Measurements from ENCODE around the gene PIK3AP1.

PIK3AP1 gene

DNA sequence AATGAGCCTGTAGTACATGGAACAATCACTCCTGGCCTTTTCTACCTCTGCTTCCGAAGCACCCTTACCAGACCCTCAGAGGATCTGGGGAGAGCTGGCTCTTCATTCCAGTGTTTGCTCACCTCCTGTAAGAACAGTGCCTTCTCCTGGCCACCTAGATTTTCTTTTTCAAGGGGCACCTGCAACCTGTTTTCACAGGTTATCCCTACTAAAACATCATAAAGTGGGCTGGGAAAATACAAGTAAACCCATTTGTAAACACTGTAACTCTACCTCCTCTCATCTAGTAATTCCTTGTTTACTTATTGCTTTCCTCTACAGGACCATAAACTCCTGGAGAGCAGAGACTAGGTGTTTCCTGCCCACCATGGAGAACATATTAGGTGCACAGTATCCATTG is 1.1 kb downstream of the PIK3AP1 start:
- DNase-seq (ENCODE audit: insufficient read length, low spot score): no peak
- FAIRE-seq: no peak
- TF ChIP-seq, protein P1, sequence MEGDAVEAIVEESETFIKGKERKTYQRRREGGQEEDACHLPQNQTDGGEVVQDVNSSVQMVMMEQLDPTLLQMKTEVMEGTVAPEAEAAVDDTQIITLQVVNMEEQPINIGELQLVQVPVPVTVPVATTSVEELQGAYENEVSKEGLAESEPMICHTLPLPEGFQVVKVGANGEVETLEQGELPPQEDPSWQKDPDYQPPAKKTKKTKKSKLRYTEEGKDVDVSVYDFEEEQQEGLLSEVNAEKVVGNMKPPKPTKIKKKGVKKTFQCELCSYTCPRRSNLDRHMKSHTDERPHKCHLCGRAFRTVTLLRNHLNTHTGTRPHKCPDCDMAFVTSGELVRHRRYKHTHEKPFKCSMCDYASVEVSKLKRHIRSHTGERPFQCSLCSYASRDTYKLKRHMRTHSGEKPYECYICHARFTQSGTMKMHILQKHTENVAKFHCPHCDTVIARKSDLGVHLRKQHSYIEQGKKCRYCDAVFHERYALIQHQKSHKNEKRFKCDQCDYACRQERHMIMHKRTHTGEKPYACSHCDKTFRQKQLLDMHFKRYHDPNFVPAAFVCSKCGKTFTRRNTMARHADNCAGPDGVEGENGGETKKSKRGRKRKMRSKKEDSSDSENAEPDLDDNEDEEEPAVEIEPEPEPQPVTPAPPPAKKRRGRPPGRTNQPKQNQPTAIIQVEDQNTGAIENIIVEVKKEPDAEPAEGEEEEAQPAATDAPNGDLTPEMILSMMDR (IDR thresholded peaks at IDR 0.05; ENCODE audit: insufficient read depth, missing control alignments): no peak

DNA sequence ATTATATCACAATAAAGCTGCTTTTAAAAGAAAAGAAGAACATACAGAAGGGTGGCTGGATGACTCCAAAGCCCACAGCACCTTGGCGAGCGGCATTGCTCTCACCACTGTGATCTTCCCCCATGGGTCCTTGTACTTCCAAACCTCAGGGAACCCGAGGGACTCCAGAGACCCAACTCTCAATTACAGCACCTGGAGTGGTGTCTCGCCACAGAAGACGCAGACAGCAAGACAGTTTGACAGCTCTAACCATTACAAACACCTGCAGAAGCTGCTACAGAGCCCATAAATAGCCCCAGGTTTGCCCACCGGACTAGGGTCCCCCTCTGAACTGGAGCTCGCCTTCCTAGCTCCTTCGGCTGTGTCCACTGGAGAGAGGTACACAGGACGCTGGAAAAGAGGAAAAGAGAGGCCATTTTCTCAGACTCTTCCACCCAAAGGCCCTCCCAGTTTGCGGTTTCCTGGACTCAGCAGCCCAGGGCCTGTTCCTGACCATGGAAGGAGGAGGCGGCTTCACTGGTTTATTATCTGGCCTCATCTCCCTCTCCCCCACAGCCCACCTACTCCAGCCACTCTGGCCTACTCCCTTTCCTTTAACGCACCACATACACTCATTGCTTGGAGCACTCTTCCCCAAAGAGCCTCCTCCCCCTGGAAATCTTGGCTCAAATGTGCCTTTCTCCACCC is 1.9 kb downstream of the PIK3AP1 start:
- TF ChIP-seq, protein P1 (IDR thresholded peaks at IDR 0.05; ENCODE audit: insufficient read depth, missing control alignments): no peak
- FAIRE-seq (no peak), DNase-seq (ENCODE audit: insufficient read length, low spot score) (no peak)

DNA sequence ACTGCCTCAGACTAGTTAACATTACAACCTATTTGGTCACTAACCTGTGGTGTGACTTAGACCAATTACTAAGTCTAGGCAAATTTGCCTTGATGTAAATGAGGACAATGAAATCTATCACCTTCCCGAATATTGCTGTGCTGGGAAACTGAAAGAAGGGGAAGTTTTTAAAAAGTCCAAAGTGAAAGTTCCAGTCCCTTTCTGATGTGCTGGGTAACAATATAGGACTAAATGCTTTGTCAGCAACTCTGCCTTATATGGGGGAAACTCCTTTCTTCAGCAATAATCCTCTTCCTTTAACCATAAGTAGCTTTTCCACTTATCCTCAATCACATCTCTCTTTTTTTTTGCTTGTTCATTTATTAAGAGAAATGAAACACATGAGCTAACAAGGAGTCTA is 3.9 kb downstream of the PIK3AP1 start:
- no peak for DNase-seq (ENCODE audit: insufficient read length, low spot score)
- TF ChIP-seq, protein P1 (IDR thresholded peaks at IDR 0.05; ENCODE audit: insufficient read depth, missing control alignments): no peak
- peak; percentile 88 for FAIRE-seq

DNA sequence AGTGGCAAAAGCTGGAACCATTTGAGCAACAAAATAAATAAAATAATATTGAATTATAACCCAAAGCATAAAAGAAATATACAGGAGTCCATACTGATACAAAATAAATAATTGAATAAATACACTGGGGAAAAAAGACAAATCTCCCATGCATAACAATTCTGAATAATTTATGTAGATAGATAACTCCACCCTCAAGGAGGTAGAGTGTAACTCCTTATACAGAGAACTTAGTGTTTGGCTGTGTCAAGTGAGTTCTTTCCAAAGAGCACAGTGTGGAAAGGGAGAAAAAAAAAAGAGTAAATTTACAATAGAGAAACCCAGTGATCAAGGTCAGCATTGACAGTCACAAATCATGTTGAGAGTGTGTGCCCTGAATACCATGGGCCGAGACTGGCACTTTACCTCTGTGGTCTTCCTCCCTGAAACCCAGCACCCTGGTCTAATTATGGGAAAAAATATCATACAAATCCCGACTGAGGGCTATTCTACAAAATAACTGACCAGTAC is 5.5 kb downstream of the PIK3AP1 start:
- FAIRE-seq (no peak), DNase-seq (ENCODE audit: insufficient read length, low spot score) (no peak)
- TF ChIP-seq, protein P1 (IDR thresholded peaks at IDR 0.05; ENCODE audit: insufficient read depth, missing control alignments): no peak

DNA sequence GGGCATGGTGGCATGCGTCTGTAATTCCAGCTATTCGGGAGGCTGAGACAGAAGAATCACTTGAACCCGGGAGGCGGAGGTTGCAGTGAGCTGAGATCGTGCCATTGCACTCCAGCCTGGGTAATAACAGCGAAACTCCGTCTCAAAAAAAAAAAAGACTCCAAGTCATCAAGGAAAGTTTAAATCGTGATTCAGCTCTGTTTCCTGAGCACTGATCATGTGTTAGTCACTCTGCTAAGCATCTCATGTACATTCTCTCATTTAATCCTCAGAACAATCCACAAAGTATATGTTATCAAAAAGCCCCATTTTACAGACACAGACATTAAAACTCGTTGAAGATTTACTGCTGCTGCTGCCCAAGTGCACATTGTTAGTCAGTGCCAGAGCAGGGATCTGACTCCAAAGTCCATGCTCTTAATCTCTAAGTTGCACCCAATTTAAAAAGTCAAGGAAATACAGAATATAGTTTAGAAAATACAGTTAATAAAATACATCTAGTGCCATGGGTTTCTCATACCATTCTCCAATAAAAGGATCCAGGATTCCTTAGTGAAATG is 6.2 kb downstream of the PIK3AP1 start:
- FAIRE-seq (no peak), DNase-seq (ENCODE audit: insufficient read length, low spot score) (no peak)
- TF ChIP-seq, protein P1 (IDR thresholded peaks at IDR 0.05; ENCODE audit: insufficient read depth, missing control alignments): no peak

DNA sequence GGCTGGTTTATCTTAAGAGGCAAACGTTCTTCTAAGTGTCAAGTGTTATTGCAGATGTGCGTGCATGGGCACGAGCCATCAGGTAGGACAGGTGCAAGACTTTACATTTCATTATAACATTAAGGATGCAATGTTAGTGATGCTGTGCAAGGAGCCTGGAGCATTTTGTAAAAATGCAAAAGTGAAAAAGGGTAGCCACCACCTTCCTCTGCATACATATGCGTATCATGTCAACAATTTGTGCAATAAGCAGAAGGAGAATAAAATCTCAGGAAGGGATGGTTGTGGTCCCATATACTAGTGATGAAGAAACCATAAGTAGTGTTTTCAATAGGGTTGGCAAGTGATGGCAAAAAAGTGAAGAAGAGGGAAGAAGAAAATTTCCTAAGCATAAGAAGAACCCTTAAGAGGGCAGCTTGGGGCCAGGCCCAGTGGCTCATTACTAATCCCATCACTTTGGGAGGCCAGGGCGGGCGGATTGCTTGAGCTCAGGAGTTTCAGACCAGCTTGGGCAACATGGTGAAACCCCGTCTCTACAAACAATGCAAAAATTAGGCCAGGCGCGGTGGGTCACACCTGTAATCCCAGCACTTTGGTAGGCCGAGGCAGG is 7.5 kb downstream of the PIK3AP1 start:
- TF ChIP-seq, protein P1 (IDR thresholded peaks at IDR 0.05; ENCODE audit: insufficient read depth, missing control alignments): no peak
- no peak for DNase-seq (ENCODE audit: insufficient read length, low spot score)
- FAIRE-seq: no peak

Measured in D721Med (cell line).